Measurements from ENCODE around the gene PRPSAP1. TPM values are rescaled to one million over a fixed set of nuclear protein-coding genes. Genes with fewer than 3 reads are reported as not detected.
A peak's percentile ranks its signal among the peaks of the same experiment; 100 is the strongest.

Gene PRPSAP1
- total RNA-seq, 1 donor from 2014 or later, result 57.5 TPM

DNA sequence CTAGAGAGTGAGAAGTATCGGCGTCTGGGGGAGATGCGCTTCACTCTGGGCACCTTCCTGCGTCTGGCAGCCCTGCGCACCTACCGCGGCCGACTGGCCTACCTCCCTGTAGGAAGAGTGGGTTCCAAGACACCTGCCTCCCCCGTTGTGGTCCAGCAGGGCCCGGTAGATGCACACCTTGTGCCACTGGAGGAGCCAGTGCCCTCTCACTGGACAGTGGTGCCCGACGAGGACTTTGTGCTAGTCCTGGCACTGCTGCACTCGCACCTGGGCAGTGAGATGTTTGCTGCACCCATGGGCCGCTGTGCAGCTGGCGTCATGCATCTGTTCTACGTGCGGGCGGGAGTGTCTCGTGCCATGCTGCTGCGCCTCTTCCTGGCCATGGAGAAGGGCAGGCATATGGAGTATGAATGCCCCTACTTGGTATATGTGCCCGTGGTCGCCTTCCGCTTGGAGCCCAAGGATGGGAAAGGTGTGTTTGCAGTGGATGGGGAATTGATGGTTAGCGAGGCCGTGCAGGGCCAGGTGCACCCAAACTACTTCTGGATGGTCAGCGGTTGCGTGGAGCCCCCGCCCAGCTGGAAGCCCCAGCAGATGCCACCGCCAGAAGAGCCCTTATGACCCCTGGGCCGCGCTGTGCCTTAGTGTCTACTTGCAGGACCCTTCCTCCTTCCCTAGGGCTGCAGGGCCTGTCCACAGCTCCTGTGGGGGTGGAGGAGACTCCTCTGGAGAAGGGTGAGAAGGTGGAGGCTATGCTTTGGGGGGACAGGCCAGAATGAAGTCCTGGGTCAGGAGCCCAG lies 33.5 kb upstream of the PRPSAP1 start:
- TF ChIP-seq, protein P1, sequence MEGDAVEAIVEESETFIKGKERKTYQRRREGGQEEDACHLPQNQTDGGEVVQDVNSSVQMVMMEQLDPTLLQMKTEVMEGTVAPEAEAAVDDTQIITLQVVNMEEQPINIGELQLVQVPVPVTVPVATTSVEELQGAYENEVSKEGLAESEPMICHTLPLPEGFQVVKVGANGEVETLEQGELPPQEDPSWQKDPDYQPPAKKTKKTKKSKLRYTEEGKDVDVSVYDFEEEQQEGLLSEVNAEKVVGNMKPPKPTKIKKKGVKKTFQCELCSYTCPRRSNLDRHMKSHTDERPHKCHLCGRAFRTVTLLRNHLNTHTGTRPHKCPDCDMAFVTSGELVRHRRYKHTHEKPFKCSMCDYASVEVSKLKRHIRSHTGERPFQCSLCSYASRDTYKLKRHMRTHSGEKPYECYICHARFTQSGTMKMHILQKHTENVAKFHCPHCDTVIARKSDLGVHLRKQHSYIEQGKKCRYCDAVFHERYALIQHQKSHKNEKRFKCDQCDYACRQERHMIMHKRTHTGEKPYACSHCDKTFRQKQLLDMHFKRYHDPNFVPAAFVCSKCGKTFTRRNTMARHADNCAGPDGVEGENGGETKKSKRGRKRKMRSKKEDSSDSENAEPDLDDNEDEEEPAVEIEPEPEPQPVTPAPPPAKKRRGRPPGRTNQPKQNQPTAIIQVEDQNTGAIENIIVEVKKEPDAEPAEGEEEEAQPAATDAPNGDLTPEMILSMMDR (conservative IDR thresholded peaks at IDR 0.05; ENCODE audit: low read depth, low read length), result no peak
- no peak for DNase-seq (ENCODE audit: low read depth)
- no peak overlapping the region for H3K4me3 ChIP-seq (ENCODE audit: low read depth, low read length)

GRCh38 chr17:76385892-76386786 lies 32.4 kb upstream of the PRPSAP1 start:
- peak overlapping the region; percentile 64 for H3K4me3 ChIP-seq (ENCODE audit: low read depth, low read length)
- DNase-seq (ENCODE audit: low read depth), result no peak
- TF ChIP-seq, protein P1 (conservative IDR thresholded peaks at IDR 0.05; ENCODE audit: low read depth, low read length), result peak; percentile 66

- peak overlapping the region; percentile 64 for H3K4me3 ChIP-seq (ENCODE audit: low read depth, low read length)
- TF ChIP-seq, protein P1 (conservative IDR thresholded peaks at IDR 0.05; ENCODE audit: low read depth, low read length), result no peak
- DNase-seq (ENCODE audit: low read depth), result no peak
Observed at GRCh38 chr17:76384987-76385891, 31.5 kb upstream of the PRPSAP1 start.

GRCh38 chr17:76384222-76384986 lies 30.7 kb upstream of the PRPSAP1 start, which contains the start of gene SPHK1:
Gene SPHK1 (plus strand): TSS chr17:76384609. CDS start chr17:76385645, 1,036 bp downstream.
- DNase-seq (ENCODE audit: low read depth), result no peak
- TF ChIP-seq, protein P1 (conservative IDR thresholded peaks at IDR 0.05; ENCODE audit: low read depth, low read length), result no peak

GRCh38 chr17:76383546-76384221 lies 30.0 kb upstream of the PRPSAP1 start:
- DNase-seq (ENCODE audit: low read depth), result no peak

More at GRCh38 chr17:76384222-76384986, 30.7 kb upstream of the PRPSAP1 start, which contains the start of gene SPHK1:
- H3K4me3 ChIP-seq (ENCODE audit: low read depth, low read length), result peak within 1 kb of the TSS; percentile 64

More at GRCh38 chr17:76383546-76384221, 30.0 kb upstream of the PRPSAP1 start:
- peak overlapping the region; percentile 64 for H3K4me3 ChIP-seq (ENCODE audit: low read depth, low read length)
- TF ChIP-seq, protein P1 (conservative IDR thresholded peaks at IDR 0.05; ENCODE audit: low read depth, low read length), result peak; percentile 17

Data from epithelial cell of proximal tubule (primary cell).